ENCODE data around the gene PAPOLG. TPM values are rescaled to one million over a fixed set of nuclear protein-coding genes. Genes with fewer than 3 reads are reported as not detected.

Gene PAPOLG
- total and polyA plus RNA-seq, 2 of the 4 experiments (the other 2 are of a cell fraction): 3.5 to 12.4 TPM

DNA sequence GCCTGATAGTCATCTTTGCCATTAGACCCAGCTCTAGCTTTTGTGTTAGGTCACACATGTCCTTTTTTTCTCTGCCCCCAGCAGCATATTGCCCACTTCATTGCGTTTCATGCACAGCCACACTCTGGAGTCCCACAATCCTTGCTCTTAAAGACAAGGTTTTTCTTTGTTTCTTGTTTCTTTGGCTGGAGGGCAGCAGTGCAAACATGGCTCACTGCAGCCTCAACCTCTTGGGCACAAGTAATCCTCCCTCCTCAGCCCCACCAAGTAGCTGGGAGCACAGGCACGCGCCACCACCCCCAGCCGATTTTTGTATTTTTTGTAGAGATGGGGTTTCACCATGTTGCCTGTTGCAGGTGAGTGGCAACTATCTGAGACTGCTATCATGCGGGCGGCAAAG is 16.9 kb upstream of the PAPOLG start:
- Histone ChIP-seq H4K8ac (ENCODE audit: low read depth in 2 of 2, low read length in 2 of 2) (no peak overlapping the region), H3K23ac (ENCODE audit: low read depth, low read length) (no peak overlapping the region), H2BK20ac (ENCODE audit: low read depth, low read length) (no peak overlapping the region), H3K14ac (replicated peaks; ENCODE audit: low read depth, low read length) (no peak overlapping the region), H2AK5ac (ENCODE audit: low read depth, low read length) (no peak overlapping the region), H4K5ac (ENCODE audit: low read depth, low read length) (no peak overlapping the region), H3K27ac (ENCODE audit: insufficient read depth, low read length) (no peak overlapping the region), H2AFZ (replicated peaks; ENCODE audit: low read length, poor library complexity) (no peak overlapping the region), H4K91ac (ENCODE audit: insufficient read depth, low read depth, low read length) (no peak overlapping the region), H3K36me3 (ENCODE audit: control insufficient read depth, insufficient read depth, low read length) (no peaks in the 10 kb centered on the region), H3K4me1 (ENCODE audit: control insufficient read depth, insufficient read depth, low read length) (no peaks in the 10 kb centered on the region), H3K4me3 (ENCODE audit: insufficient read depth, low read depth, low read length) (no peak overlapping the region), H2AK9ac (replicated peaks; ENCODE audit: low read depth, low read length, poor library complexity) (no peak overlapping the region), H2BK5ac (ENCODE audit: low read depth, low read length, poor library complexity, severe bottlenecking) (no peak overlapping the region), H3K4ac (ENCODE audit: low read depth, low read length) (no peak overlapping the region), H3K9me1 (ENCODE audit: insufficient read depth, low read length) (no peaks in the 10 kb centered on the region), H3K18ac (ENCODE audit: low read depth, low read length) (no peak overlapping the region), H4K20me1 (ENCODE audit: insufficient read depth, low read length) (no peaks in the 10 kb centered on the region), H3K79me1 (ENCODE audit: low read depth in 1 of 2, low read length in 2 of 2) (no peaks in the 10 kb centered on the region), H3K9ac (ENCODE audit: low read depth, low read length) (no peak overlapping the region), H3K27me3 (ENCODE audit: control insufficient read depth, insufficient read depth, low read length) (peaks cover 30% of the 10 kb centered on the region), H3K56ac (ENCODE audit: extremely low read depth, insufficient read depth, low read length) (no peak overlapping the region), H2BK120ac (ENCODE audit: low read depth, low read length) (no peak overlapping the region), H3K4me2 (ENCODE audit: low read depth, low read length) (no peak overlapping the region), H3K9me3 (ENCODE audit: control insufficient read depth, insufficient read depth, low read length) (no peaks in the 10 kb centered on the region; the same call in 1 of the 2 replicates), H2BK15ac (ENCODE audit: low read depth, low read length) (no peak overlapping the region)
- ATAC-seq (ENCODE audit: low read depth): no peak
- TF ChIP-seq CHD1 (IDR thresholded peaks at IDR 0.05; ENCODE audit: low read depth, low read length) (no peak), BHLHE40 (IDR thresholded peaks at IDR 0.05; ENCODE audit: low read depth, low read length) (no peak), FOS (IDR thresholded peaks at IDR 0.05; ENCODE audit: low read depth, low read length) (no peak), RAD21 (IDR thresholded peaks at IDR 0.05; ENCODE audit: low read length) (no peak), MXI1 (IDR thresholded peaks at IDR 0.05; ENCODE audit: borderline replicate concordance, low read depth, low read length) (no peak), NFE2L2 (IDR thresholded peaks at IDR 0.05; ENCODE audit: low read depth, low read length) (no peak), CEBPB (IDR thresholded peaks at IDR 0.05; ENCODE audit: low read depth, low read length) (no peak), USF2 (IDR thresholded peaks at IDR 0.05; ENCODE audit: low read depth, low read length) (no peak), MAZ (IDR thresholded peaks at IDR 0.05; ENCODE audit: borderline replicate concordance, low read depth, low read length) (no peak), RCOR1 (IDR thresholded peaks at IDR 0.05; ENCODE audit: insufficient replicate concordance, low read length) (no peak), SMC3 (IDR thresholded peaks at IDR 0.05; ENCODE audit: low read depth, low read length) (no peak)
- TF ChIP-seq, protein P1, sequence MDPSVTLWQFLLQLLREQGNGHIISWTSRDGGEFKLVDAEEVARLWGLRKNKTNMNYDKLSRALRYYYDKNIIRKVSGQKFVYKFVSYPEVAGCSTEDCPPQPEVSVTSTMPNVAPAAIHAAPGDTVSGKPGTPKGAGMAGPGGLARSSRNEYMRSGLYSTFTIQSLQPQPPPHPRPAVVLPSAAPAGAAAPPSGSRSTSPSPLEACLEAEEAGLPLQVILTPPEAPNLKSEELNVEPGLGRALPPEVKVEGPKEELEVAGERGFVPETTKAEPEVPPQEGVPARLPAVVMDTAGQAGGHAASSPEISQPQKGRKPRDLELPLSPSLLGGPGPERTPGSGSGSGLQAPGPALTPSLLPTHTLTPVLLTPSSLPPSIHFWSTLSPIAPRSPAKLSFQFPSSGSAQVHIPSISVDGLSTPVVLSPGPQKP (IDR thresholded peaks at IDR 0.05; ENCODE audit: borderline replicate concordance, low read depth, low read length): no peak
- dilution Hi-C loops (cut with HindIII; ENCODE audit: low sequenced_read_pairs, unreplicated experiment) (no loop called here), in situ Hi-C loops (cut with MboI; ENCODE audit: low sequenced_read_pairs) (no loop called here), intact Hi-C loops (cut with micrococcal nuclease) (no loop called here)
- no CpG with 5 or more reads among the region's 6 CpGs for WGBS, 2 experiments (ENCODE audit: extremely low coverage in 2 of 2, insufficient read length in 1 of 2)
- POLR2A ChIA-PET (ENCODE audit: unreplicated experiment): no interaction called here
- no TSS peak for BruUV-seq (replicated peaks)
- CTCF ChIA-PET: no interaction called here
- no peak for DNase-seq
